Neural cell (in vitro differentiated cells): ENCODE measurements around the gene PCCA. TPM values are rescaled to one million over a fixed set of nuclear protein-coding genes. Genes with fewer than 3 reads are reported as not detected.

Experiments used
- H2AFZ ChIP-seq: fragments of 200-600, 300-800 bp; sonication (generic), shearing (Covaris generic); 2 replicates; pipeline ENCODE4 v1.6.0; 2014; ENCODE audit warnings: low read depth, mild to moderate bottlenecking, antibody characterized with exemption, low read length, moderate library complexity
- H3F3A ChIP-seq: fragments of 200-600 bp; shearing (Covaris generic); 2 replicates; pipeline ENCODE4 v1.6.1; 2016; ENCODE audit warnings: mild to moderate bottlenecking, moderate library complexity, mixed read lengths, antibody characterized with exemption, low read length; ENCODE audit not compliant: insufficient read depth, poor library complexity, severe bottlenecking
- H3K27ac ChIP-seq: fragments of 200-600, 300-800 bp; sonication (generic), shearing (Covaris generic); 2 replicates; pipeline ENCODE4 v1.5.1; 2014; ENCODE audit warnings: mild to moderate bottlenecking, low read length, moderate library complexity
- H3K27me3 ChIP-seq: fragments of 300-800, 200-600 bp; sonication (generic), shearing (Covaris generic); 2 replicates; pipeline ENCODE4 v1.6.0; 2014; ENCODE audit warnings: mild to moderate bottlenecking, low read depth, low read length, moderate library complexity; ENCODE audit not compliant: insufficient read depth
- H3K36me3 ChIP-seq: fragments of 300-800, 200-600 bp; sonication (generic), shearing (Covaris generic); 2 replicates; pipeline ENCODE4 v1.5.1; 2014; ENCODE audit warnings: mild to moderate bottlenecking, antibody characterized with exemption, low read length, moderate library complexity; ENCODE audit not compliant: insufficient read depth
- H3K4me2 ChIP-seq: fragments of 300-800, 200-600 bp; sonication (generic), shearing (Covaris generic); 2 replicates; pipeline ENCODE4 v1.6.0; 2014; ENCODE audit warnings: mild to moderate bottlenecking, low read length
- H3K4me3 ChIP-seq: fragments of 300-800, 200-600 bp; sonication (generic), shearing (Covaris generic); 2 replicates; pipeline ENCODE4 v1.5.1; 2014; ENCODE audit warnings: mild to moderate bottlenecking, low read length, moderate library complexity
- H3K79me2 ChIP-seq: fragments of 200-600 bp; shearing (Covaris generic); replicated peaks from 2 replicates; pipeline ENCODE4 v1.6.0; 2014; ENCODE audit warnings: mild to moderate bottlenecking, low read length, moderate library complexity; ENCODE audit not compliant: insufficient read depth
- H3K9ac ChIP-seq: fragments of 300-800, 200-600 bp; sonication (generic), shearing (Covaris generic); 2 replicates; pipeline ENCODE4 v1.6.1; 2016; ENCODE audit warnings: mild to moderate bottlenecking, low read length, mixed read lengths
- H3K9me2 ChIP-seq: fragments of 200-600 bp; shearing (Covaris generic); 2 replicates; pipeline ENCODE4 v1.6.1; 2016; ENCODE audit warnings: mild to moderate bottlenecking, low read length, mixed read lengths; ENCODE audit not compliant: insufficient read depth
- H3K9me3 ChIP-seq: fragments of 200-600, 300-800 bp; sonication (generic), shearing (Covaris generic); 2 replicates; pipeline ENCODE4 v1.6.1; 2016; ENCODE audit warnings: mild to moderate bottlenecking, mixed run types, low read length, moderate library complexity, mixed read lengths
- H4K20me1 ChIP-seq: fragments of 200-600 bp; shearing (Covaris generic); 2 replicates; pipeline ENCODE4 v1.6.1; 2016; ENCODE audit warnings: mild to moderate bottlenecking, mixed run types; ENCODE audit not compliant: insufficient read depth
- CTCF ChIP-seq: fragments of 450-650 bp; IDR thresholded peaks from 2 replicates; pipeline ENCODE4 v1.5.1; 2014; ENCODE audit warnings: antibody characterized with exemption, mild to moderate bottlenecking, moderate library complexity; ENCODE audit not compliant: poor library complexity, severe bottlenecking
- EP300 ChIP-seq: fragments of 450-650 bp; conservative IDR thresholded peaks from 2 replicates; pipeline ENCODE4 v1.6.1; 2014; ENCODE audit warnings: antibody characterized with exemption, mild to moderate bottlenecking, moderate library complexity; ENCODE audit not compliant: poor library complexity, severe bottlenecking
- EZH2 ChIP-seq: fragments of 200-600, 300-800 bp; shearing (Covaris generic), sonication (generic); IDR thresholded peaks from 2 replicates; pipeline ENCODE4 v1.6.1; 2014; ENCODE audit warnings: antibody characterized with exemption, low read length, borderline replicate concordance, mild to moderate bottlenecking; ENCODE audit not compliant: insufficient read depth, poor library complexity, severe bottlenecking
- MXI1 ChIP-seq: fragments of 450-650 bp; conservative IDR thresholded peaks from 2 replicates; pipeline ENCODE4 v1.6.1; 2014; ENCODE audit warnings: antibody characterized with exemption, mild to moderate bottlenecking; ENCODE audit not compliant: poor library complexity, severe bottlenecking
- POLR2AphosphoS5 ChIP-seq: IDR thresholded peaks from 2 replicates; pipeline ENCODE4 v1.6.1; 2012
- RAD21 ChIP-seq: fragments of 450-650 bp; conservative IDR thresholded peaks from 2 replicates; pipeline ENCODE4 v1.6.1; 2014; ENCODE audit warnings: antibody characterized with exemption, mild to moderate bottlenecking, moderate library complexity
- SMC3 ChIP-seq: fragments of 450-650 bp; conservative IDR thresholded peaks from 2 replicates; pipeline ENCODE4 v1.6.1; 2014; ENCODE audit warnings: antibody characterized with exemption, mild to moderate bottlenecking, moderate library complexity; ENCODE audit not compliant: poor library complexity
- TAF1 ChIP-seq: IDR thresholded peaks from 2 replicates; pipeline ENCODE4 v1.6.1; 2012; ENCODE audit warnings: low read depth
- polyA plus RNA-seq: library from polyadenylated mRNA; depleted of rRNA; stranded (reverse); fragments of >200 nt; gene quantifications from 2 replicates; pipeline ENCODE4 v1.2.3, GENCODE V29; 2014
- TF ChIP-seq, protein P1 (sequence below): IDR thresholded peaks from 2 replicates; pipeline ENCODE4 v1.6.1; 2012; ENCODE audit warnings: borderline replicate concordance

The PCCA gene
- polyA plus RNA-seq, 1 donor from 2014 or later = 17.0 TPM

GRCh38 chr13:100302391-100302790 lies 213.5 kb downstream of the PCCA start:
- Histone ChIP-seq H3K9me3 (no peaks in the 10 kb centered on the region), H3K79me2 (no peaks in the 10 kb centered on the region), H3K4me3 (no peak overlapping the region), H3K36me3 (no peaks in the 10 kb centered on the region), H3K4me2 (no peak overlapping the region), H3F3A (no peaks in the 10 kb centered on the region), H4K20me1 (no peaks in the 10 kb centered on the region), H3K9me2 (no peaks in the 10 kb centered on the region), H3K27me3 (no peaks in the 10 kb centered on the region), H2AFZ (no peak overlapping the region), H3K9ac (no peak overlapping the region), H3K27ac (no peak overlapping the region)
- TF ChIP-seq EZH2 = no peak
- no peak for TF ChIP-seq POLR2AphosphoS5
- no peak for TF ChIP-seq TAF1
- TF ChIP-seq EP300 = no peak
- TF ChIP-seq SMC3 = no peak
- TF ChIP-seq MXI1 = no peak
- no peak for TF ChIP-seq CTCF
- TF ChIP-seq, protein P1, sequence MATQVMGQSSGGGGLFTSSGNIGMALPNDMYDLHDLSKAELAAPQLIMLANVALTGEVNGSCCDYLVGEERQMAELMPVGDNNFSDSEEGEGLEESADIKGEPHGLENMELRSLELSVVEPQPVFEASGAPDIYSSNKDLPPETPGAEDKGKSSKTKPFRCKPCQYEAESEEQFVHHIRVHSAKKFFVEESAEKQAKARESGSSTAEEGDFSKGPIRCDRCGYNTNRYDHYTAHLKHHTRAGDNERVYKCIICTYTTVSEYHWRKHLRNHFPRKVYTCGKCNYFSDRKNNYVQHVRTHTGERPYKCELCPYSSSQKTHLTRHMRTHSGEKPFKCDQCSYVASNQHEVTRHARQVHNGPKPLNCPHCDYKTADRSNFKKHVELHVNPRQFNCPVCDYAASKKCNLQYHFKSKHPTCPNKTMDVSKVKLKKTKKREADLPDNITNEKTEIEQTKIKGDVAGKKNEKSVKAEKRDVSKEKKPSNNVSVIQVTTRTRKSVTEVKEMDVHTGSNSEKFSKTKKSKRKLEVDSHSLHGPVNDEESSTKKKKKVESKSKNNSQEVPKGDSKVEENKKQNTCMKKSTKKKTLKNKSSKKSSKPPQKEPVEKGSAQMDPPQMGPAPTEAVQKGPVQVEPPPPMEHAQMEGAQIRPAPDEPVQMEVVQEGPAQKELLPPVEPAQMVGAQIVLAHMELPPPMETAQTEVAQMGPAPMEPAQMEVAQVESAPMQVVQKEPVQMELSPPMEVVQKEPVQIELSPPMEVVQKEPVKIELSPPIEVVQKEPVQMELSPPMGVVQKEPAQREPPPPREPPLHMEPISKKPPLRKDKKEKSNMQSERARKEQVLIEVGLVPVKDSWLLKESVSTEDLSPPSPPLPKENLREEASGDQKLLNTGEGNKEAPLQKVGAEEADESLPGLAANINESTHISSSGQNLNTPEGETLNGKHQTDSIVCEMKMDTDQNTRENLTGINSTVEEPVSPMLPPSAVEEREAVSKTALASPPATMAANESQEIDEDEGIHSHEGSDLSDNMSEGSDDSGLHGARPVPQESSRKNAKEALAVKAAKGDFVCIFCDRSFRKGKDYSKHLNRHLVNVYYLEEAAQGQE = no peak
- no peak for TF ChIP-seq RAD21

GRCh38 chr13:100304229-100304628 lies 215.3 kb downstream of the PCCA start:
- no peaks in the 10 kb centered on the region for H3K27me3 ChIP-seq
- H3K27ac ChIP-seq = peak overlapping the region; percentile 46
- peak overlapping the region; percentile 46 for H3K4me3 ChIP-seq
- no peaks in the 10 kb centered on the region for H3K36me3 ChIP-seq
- no peaks in the 10 kb centered on the region for H3K9me3 ChIP-seq
- H3K9me2 ChIP-seq = no peaks in the 10 kb centered on the region
- H4K20me1 ChIP-seq = no peaks in the 10 kb centered on the region
- no peaks in the 10 kb centered on the region for H3F3A ChIP-seq
- TF ChIP-seq TAF1 = no peak
- TF ChIP-seq EP300 = peak; percentile 85
- TF ChIP-seq POLR2AphosphoS5 = peak; percentile 35
- H3K4me2 ChIP-seq = no peak overlapping the region
- no peak overlapping the region for H3K9ac ChIP-seq
- H3K79me2 ChIP-seq = no peaks in the 10 kb centered on the region
- H2AFZ ChIP-seq = no peak overlapping the region

DNA sequence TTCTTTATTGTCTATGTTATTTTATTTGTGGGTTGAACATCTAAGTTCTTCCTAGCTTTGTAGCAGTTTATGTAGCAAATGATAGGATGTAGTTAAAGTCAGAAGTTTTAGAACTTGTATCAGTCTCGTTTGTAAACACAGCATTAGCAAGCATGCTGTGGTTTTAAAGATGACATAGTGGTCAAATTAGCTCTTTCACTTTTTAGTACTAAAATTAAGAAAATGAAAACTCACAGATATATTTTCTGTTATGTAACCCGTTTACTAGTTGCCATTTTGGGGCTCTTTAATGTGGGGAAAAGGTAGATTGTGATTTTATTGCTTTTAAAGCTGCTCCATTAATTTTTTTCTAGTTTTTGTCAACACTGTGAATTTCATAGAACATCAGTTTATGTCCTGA lies 216.5 kb downstream of the PCCA start:
- no peaks in the 10 kb centered on the region for H4K20me1 ChIP-seq
- no peaks in the 10 kb centered on the region for H3K9me2 ChIP-seq
- H3K4me2 ChIP-seq = no peak overlapping the region
- no peaks in the 10 kb centered on the region for H3K79me2 ChIP-seq
- H3K4me3 ChIP-seq = no peak overlapping the region
- no peaks in the 10 kb centered on the region for H3K9me3 ChIP-seq
- H2AFZ ChIP-seq = no peak overlapping the region
- no peak overlapping the region for H3K27ac ChIP-seq
- H3K27me3 ChIP-seq = no peaks in the 10 kb centered on the region
- no peak overlapping the region for H3K9ac ChIP-seq
- no peak for TF ChIP-seq TAF1
- no peak for TF ChIP-seq RAD21
- TF ChIP-seq MXI1 = no peak
- TF ChIP-seq, protein P1 = no peak
- no peak for TF ChIP-seq POLR2AphosphoS5
- TF ChIP-seq CTCF = no peak
- TF ChIP-seq EP300 = no peak
- no peak for TF ChIP-seq EZH2
- TF ChIP-seq SMC3 = no peak
- H3F3A ChIP-seq = no peaks in the 10 kb centered on the region
- no peaks in the 10 kb centered on the region for H3K36me3 ChIP-seq
